Stomach (tissue), 4 donors: ENCODE results near the gene PCDHA2.

ENCODE experiments used
- EP300 ChIP-seq: sonication (generic); formaldehyde crosslinking; IDR thresholded peaks from one replicate; pipeline ENCODE4 v1.6.1; 2017; ENCODE audit warnings: antibody characterized with exemption
- POLR2A ChIP-seq, 4 donors: fragments of 450-650 bp; IDR thresholded peaks; one replicate each; pipeline ENCODE4 v1.6.1; 2016; ENCODE audit warnings: antibody characterized with exemption in 4 of 4, control low read depth in 2 of 4, mild to moderate bottlenecking in 1 of 4, moderate library complexity in 1 of 4
- POLR2AphosphoS5 ChIP-seq, 3 donors: sonication (generic); formaldehyde crosslinking; IDR thresholded peaks; one replicate each; pipeline ENCODE4 v1.6.1; 2016; ENCODE audit warnings: antibody characterized with exemption in 3 of 3
- TF ChIP-seq, protein P1 (sequence below), 7 experiments: fragments of 450-650 bp in 4 of 7; fragments of 200-600 bp in 3 of 7; sonication (generic) in 3 of 7; IDR thresholded peaks; one replicate each; pipeline ENCODE4 v1.5.1; 2016 to 2019; ENCODE audit warnings: antibody characterized with exemption in 7 of 7, control low read depth in 2 of 7, mild to moderate bottlenecking in 1 of 7

DNA sequence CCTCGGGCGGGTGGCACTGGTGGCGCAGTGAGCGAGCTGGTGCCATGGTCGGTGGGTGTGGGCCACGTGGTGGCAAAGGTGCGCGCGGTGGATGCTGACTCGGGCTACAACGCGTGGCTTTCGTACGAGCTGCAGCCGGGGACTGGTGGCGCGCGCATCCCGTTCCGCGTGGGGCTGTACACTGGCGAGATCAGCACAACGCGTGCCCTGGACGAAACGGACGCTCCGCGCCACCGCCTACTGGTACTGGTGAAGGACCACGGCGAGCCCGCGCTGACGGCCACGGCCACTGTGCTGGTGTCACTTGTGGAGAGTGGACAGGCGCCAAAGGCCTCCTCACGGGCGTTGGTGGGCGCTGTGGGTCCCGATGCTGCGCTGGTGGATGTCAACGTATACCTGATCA is 14.2 kb downstream of the PCDHA2 start:
- no peak for TF ChIP-seq POLR2A (IDR thresholded peaks at IDR 0.05)
- TF ChIP-seq, protein P1, sequence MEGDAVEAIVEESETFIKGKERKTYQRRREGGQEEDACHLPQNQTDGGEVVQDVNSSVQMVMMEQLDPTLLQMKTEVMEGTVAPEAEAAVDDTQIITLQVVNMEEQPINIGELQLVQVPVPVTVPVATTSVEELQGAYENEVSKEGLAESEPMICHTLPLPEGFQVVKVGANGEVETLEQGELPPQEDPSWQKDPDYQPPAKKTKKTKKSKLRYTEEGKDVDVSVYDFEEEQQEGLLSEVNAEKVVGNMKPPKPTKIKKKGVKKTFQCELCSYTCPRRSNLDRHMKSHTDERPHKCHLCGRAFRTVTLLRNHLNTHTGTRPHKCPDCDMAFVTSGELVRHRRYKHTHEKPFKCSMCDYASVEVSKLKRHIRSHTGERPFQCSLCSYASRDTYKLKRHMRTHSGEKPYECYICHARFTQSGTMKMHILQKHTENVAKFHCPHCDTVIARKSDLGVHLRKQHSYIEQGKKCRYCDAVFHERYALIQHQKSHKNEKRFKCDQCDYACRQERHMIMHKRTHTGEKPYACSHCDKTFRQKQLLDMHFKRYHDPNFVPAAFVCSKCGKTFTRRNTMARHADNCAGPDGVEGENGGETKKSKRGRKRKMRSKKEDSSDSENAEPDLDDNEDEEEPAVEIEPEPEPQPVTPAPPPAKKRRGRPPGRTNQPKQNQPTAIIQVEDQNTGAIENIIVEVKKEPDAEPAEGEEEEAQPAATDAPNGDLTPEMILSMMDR (IDR thresholded peaks at IDR 0.05): no peak
- no peak for TF ChIP-seq POLR2AphosphoS5 (IDR thresholded peaks at IDR 0.05)
- no peak for TF ChIP-seq EP300
